22Rv1 (cell line): ENCODE measurements around the gene MMP17.

Experiments
- CTCF ChIP-seq: fragments of 450-650 bp; IDR thresholded peaks from 2 replicates; pipeline ENCODE4 v1.5.1; 2017; ENCODE audit warnings: mild to moderate bottlenecking
- ZFX ChIP-seq: fragments of 450-650 bp; IDR thresholded peaks from 2 replicates; pipeline ENCODE4 v1.6.1; 2017; ENCODE audit warnings: antibody characterized with exemption, borderline replicate concordance

DNA sequence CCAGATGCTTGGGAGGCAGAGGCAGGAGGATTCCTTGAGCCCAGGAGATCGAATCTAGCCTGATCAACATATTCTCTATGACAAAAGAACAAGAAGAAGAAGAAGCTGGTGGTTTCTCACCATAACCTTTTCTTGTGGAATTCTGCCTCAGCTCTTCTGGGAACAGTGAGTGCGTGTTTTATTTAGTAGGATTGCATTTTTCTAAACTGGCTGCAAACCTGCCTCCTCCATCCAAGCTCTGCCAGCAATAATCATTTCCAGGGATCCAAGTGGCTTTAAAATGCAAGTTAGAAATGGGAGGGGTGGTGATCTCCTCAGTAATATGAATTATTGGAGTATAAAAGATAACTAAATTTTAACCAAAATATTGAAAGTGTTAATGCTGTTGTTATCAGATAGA is 46.1 kb upstream of the MMP17 start:
- TF ChIP-seq CTCF (no peak), ZFX (no peak)
